Pons (tissue), 1 donor: ENCODE measurements around the gene SLC6A5.
"Not testable (repeated sequence)": the region's sequence is repeated elsewhere in the genome, so short reads cannot be mapped to it uniquely, and the experiment has no call there.

Experiments used
- DNase-seq: peaks from one replicate; pipeline ENCODE4 v3.0.0-alpha.2; 2016; ENCODE audit warnings: low spot score

SLC6A5 gene

GRCh38 chr11:20599221-20600019 is at the start of gene SLC6A5:
SLC6A5 (plus strand) TSS chr11:20599608; CDS start chr11:20599673, 65 bp downstream.
- no peak for DNase-seq

GRCh38 chr11:20551096-20551495 is 48.3 kb upstream of the SLC6A5 start:
- no peak for DNase-seq

- no peak for DNase-seq
Observed at GRCh38 chr11:20555783-20556182, 43.6 kb upstream of the SLC6A5 start.

GRCh38 chr11:20556396-20556795 is 43.0 kb upstream of the SLC6A5 start:
- DNase-seq, result not testable (repeated sequence)

DNA sequence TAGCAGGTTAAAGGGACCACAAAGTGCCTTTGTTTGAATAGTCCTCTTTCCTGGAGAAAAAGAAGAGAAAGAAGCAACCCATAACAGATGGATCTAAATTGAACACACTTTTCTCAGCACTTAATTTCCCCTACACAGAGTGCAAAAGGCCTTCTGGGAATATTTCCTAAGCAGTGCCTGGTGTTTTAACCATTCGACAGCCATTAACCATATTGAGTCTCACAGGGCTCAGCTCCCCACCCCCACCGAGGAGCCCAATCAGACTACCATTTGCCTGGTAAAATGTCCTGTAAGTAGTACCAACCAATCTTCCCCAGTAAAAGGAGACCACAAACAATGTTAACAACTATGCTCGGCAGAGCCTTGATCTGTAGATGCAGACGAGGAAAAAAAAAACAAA is 40.7 kb upstream of the SLC6A5 start:
- DNase-seq, result no peak

DNA sequence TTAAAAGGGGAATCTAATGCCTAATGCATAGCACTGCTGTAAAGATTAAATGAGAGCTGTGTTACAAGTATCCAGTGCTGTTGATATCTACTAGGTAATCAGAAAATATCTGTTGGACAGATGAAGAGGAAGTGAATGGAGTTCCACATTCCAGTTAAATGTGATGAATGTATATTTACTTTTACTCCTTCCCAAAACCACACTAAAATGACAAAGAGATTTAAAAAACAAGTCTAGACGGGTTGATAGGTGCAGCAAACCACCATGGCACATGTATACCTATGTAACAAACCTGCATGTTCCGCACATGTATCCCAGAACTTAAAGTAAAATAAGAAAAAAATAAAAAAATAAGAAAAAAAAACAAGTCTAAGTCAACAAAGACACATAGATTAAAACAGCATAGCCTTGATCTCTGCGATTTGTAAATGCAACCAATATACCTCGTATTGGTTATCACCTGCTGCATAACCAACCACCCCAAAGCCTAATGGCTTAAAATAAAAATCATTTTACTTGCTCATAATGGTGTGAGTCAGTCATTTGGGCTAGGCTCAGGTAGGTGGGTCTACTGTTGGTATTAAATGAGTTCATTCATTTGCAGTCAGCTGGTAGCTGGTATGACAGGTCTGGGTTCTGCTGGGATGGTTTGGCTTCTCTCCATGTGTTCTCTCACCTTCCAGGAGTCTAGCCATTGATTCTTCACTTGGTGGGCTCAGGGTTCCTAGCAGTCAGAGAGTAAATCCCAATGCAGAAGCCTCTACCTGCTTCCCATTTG is 39.7 kb upstream of the SLC6A5 start:
- DNase-seq, result no peak

- DNase-seq, result no peak
Observed at GRCh38 chr11:20561915-20562314, 37.5 kb upstream of the SLC6A5 start.

GRCh38 chr11:20563866-20564265 is 35.5 kb upstream of the SLC6A5 start:
- no peak for DNase-seq

- DNase-seq, result no peak
Observed at GRCh38 chr11:20564846-20565635, 34.4 kb upstream of the SLC6A5 start.

GRCh38 chr11:20566115-20566514 is 33.3 kb upstream of the SLC6A5 start:
- DNase-seq, result not testable (repeated sequence)

DNA sequence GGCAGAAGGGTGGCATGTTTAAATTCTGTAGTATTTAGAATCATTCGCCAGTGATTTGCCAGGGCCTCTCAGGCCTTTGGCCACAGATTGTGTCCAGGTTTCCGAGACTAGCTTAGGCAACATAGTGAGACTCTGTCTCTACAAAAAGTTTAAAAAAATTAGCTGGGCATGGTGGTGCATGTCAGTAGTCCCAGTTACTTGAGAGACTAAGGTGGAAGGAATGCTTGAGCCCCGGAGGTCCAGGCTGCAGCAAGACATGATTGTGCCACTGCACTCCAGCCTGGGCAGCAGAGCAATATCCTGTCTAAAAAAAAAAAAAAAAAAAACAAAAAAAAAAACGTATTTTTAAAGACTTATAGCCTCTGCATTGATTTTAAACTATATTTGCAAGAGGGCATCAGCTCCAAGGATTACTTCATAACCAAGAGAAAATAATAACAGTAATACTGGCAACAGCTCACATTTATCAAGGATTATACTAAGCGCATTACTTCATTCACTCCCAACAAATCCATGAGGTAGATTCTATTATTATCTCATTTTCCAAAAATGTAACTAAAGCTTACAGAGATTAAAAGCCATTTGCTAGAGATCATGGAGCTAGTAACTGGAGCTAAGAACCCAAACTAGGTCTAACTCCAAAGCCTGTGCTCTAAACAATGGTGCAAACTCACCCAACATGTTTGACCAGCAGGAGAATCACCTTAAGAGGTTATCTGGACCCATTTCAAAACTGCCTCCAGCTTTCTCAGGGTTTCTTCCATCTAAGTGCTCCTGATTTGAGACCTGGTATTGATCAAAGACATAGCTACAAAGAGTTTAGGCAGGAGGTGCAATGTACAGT is 32.6 kb upstream of the SLC6A5 start:
- no peak for DNase-seq

DNA sequence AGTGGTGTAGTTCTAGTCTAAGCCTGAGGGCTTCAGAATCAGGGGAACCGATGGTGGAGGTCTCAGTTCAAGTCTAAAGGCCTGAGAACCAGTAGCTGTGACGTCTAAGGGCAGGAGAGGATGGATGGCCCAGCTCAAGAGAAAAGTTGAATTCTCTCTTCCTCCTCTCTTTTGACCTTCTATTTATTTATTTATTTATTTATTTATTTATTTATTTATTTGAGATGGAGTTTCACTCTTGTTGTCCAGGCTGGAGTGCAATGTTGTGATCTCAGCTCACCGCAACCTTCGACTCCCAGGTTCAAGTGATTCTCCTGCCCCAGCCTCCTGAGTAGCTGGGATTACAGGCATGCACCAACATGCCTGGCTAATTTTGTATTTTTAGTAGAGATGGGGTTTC is 19.7 kb upstream of the SLC6A5 start:
- not testable (repeated sequence) for DNase-seq

DNA sequence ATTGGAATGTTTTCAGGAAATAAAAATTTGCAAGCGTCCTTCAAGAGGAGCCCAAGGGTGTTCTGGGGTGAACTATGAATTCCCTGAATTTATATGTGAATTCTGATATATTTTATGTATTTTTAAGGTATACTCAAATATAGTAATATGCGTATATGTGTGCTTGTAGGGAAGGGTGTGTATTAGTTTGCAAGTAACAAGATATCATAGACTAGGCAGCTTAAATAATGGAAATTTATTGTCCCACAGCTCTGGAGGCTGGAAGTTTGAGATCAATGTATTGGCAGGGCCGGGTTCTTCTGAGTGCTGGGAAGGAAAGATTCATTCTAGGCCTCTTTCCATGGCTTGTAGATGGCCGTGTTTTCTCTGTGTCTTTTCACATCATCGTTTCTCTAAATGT is 16.2 kb upstream of the SLC6A5 start:
- no peak for DNase-seq

DNA sequence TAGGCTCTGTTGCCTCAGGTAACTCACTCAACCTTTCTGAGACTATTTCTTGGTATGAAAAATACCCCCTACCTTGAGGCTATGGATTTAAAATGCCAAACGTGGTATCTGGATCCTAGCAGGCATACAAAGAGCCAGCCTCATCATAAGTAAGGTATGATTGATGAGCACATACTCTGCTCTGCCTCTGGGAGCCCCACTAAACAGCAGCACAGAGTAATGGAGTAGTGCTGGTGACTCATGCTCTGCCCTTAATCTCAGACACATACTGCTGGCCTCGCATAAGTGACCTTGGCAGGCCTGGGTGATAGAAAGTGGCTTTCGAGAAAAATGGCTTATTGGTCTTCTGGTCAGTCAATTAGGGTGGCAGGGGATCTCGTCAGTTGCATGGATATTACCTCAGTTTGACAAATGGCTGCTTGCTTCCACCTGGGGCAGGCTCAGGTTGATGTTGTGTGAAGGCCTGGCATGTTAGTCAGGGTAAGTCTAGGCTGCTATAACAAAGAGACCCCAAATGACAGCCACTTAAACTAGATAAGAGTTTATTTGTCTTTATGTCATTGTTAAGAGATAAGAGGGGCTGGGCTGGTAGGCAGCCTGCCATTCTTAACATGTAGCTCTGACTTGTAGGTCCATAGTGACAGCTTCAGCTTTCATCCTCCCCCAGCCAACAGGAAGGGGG is 15.2 kb upstream of the SLC6A5 start:
- DNase-seq, result no peak

DNA sequence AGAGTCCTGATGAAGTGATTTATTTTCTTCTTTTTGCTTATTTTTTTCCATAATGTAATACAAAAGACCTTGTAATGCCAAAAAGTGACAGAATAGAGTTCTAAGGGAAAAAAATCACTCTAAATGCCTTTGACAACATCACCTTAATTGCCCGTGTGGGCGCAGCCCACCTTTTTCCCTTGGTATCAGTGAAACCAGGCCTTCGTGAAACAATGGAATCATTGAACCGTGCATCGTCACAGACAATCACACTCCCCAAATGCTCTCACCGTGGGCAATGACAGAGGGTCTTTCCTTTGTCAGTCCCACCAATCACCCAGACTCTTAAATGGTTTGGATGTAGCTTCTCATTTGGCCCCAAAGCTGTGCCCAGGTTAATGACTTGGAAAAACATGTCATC is 9.6 kb upstream of the SLC6A5 start:
- no peak for DNase-seq

- no peak for DNase-seq
Observed at GRCh38 chr11:20590381-20590780, 9.0 kb upstream of the SLC6A5 start.

DNA sequence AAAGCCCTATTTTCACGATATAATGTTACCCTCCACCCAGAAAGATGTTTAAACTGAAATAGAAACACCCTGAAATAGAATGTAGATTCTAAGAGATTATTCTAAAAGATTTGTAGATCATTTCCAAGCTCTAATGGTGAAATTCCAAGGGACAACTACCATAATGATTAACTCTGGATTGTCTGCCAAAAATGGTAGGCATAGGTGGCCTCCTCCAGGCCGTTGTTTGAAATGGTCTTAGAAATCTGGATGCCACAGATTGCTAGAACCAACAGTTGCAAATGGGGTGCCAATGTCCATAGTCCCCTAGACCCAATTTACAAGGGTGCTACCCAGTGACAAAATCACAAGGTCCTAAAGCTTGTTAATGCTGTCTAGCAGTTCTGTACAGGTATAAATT is 6.7 kb upstream of the SLC6A5 start:
- no peak for DNase-seq

DNA sequence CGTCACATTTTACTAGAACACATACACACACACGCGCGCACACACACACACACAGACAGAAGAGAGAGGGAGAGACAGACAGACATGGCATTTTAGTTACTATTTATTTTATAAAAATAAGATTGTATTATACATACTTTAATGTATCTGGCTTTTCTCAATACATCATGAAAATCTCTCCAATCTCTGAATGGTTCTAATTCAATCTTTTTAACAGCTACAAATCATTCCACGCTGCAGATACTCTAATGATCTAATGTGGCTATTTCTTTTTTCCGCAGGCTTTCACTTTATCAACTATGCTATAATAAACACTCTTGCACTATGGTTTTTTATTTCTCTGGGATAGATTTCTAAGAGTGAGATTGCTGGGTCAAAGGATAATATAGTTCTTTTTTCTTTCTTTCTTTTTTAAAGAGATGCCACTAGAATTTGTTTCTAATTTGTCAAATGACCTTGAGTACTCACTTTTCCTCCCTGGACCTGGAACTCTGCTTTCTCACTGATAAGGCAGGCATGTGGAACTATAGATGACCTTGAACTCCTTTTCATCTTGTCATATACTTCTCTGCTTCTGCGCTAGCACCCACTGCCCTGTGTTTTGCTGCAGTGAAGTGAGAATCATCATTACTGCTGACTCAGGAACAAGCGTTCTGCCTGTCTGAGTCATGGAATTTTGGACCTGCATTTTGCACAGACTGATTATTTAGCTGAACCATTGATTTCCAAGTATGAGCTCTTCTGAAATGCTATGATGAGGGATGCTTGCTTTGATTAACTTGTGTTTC is 4.9 kb upstream of the SLC6A5 start:
- no peak for DNase-seq

GRCh38 chr11:20595101-20595500 is 4.3 kb upstream of the SLC6A5 start:
- DNase-seq, result no peak
